Measurements from ENCODE around the gene LONRF3. TPM values are rescaled to one million over a fixed set of nuclear protein-coding genes. Genes with fewer than 3 reads are reported as not detected.
"Not testable (repeated sequence)": the region's sequence is repeated elsewhere in the genome, so short reads cannot be mapped to it uniquely, and the experiment has no call there.

The LONRF3 gene
- total RNA-seq, 1 donor from 2014 or later: 10.7 TPM

GRCh38 chrX:118983513-118983912 is 9.1 kb downstream of the LONRF3 start:
- no peak for DNase-seq (ENCODE audit: low read depth, low spot score)

GRCh38 chrX:118988911-118989310 is 14.5 kb downstream of the LONRF3 start:
- no peak for DNase-seq (ENCODE audit: low read depth, low spot score)

- no peak for DNase-seq (ENCODE audit: low read depth, low spot score)
Measured at GRCh38 chrX:118989886-118990285, 15.5 kb downstream of the LONRF3 start.

GRCh38 chrX:118990512-118991227 is 16.3 kb downstream of the LONRF3 start:
- DNase-seq (ENCODE audit: low read depth, low spot score): no peak

GRCh38 chrX:118992441-118993121 is 18.2 kb downstream of the LONRF3 start:
- not testable (repeated sequence) for DNase-seq (ENCODE audit: low read depth, low spot score)

- no peak for DNase-seq (ENCODE audit: low read depth, low spot score)
Measured at GRCh38 chrX:119003462-119003861, 29.0 kb downstream of the LONRF3 start.

GRCh38 chrX:119004920-119005524 is 30.6 kb downstream of the LONRF3 start:
- DNase-seq (ENCODE audit: low read depth, low spot score): peak; percentile 4

- DNase-seq (ENCODE audit: low read depth, low spot score): no peak
Measured at GRCh38 chrX:119007189-119007770, 32.9 kb downstream of the LONRF3 start.

GRCh38 chrX:119008110-119008744 is 33.8 kb downstream of the LONRF3 start:
- no peak for DNase-seq (ENCODE audit: low read depth, low spot score)

GRCh38 chrX:119009071-119009470 is 34.7 kb downstream of the LONRF3 start:
- no peak for DNase-seq (ENCODE audit: low read depth, low spot score)

- no peak for DNase-seq (ENCODE audit: low read depth, low spot score)
Measured at GRCh38 chrX:119010491-119010890, 36.1 kb downstream of the LONRF3 start.

- no peak for DNase-seq (ENCODE audit: low read depth, low spot score)
Measured at GRCh38 chrX:119013164-119013563, 38.7 kb downstream of the LONRF3 start.

- peak; percentile 90 for DNase-seq (ENCODE audit: low read depth, low spot score)
Measured at GRCh38 chrX:119015407-119016237, 41.2 kb downstream of the LONRF3 start.

GRCh38 chrX:119017077-119017476 is 42.7 kb downstream of the LONRF3 start:
- DNase-seq (ENCODE audit: low read depth, low spot score): no peak

- no peak for DNase-seq (ENCODE audit: low read depth, low spot score)
Measured at GRCh38 chrX:119025900-119026299, 51.5 kb downstream of the LONRF3 start.

- not testable (repeated sequence) for DNase-seq (ENCODE audit: low read depth, low spot score)
Measured at GRCh38 chrX:119026344-119026743, 51.9 kb downstream of the LONRF3 start.

- DNase-seq (ENCODE audit: low read depth, low spot score): not testable (repeated sequence)
Measured at GRCh38 chrX:119027960-119028732, 53.7 kb downstream of the LONRF3 start.

GRCh38 chrX:119028733-119029330 is 54.4 kb downstream of the LONRF3 start:
- no peak for DNase-seq (ENCODE audit: low read depth, low spot score)

GRCh38 chrX:119029656-119030055 is 55.2 kb downstream of the LONRF3 start:
- DNase-seq (ENCODE audit: low read depth, low spot score): not testable (repeated sequence)

- DNase-seq (ENCODE audit: low read depth, low spot score): no peak
Measured at GRCh38 chrX:119030990-119031389, 56.6 kb downstream of the LONRF3 start.
